Ectodermal cell (in vitro differentiated cells): ENCODE data around the gene TSHZ2.

ENCODE experiments used
- H3K27ac ChIP-seq: 2 replicates; pipeline ENCODE4 v1.7.0; 2013; ENCODE audit warnings: mild to moderate bottlenecking, low read depth, low read length; ENCODE audit not compliant: insufficient read depth, poor library complexity, severe bottlenecking
- H3K27me3 ChIP-seq: 2 replicates; pipeline ENCODE4 v1.7.0; 2013; ENCODE audit warnings: mild to moderate bottlenecking, low read length; ENCODE audit not compliant: insufficient read depth, control insufficient read depth, poor library complexity, severe bottlenecking
- H3K36me3 ChIP-seq: one replicate; pipeline ENCODE4 v1.7.0; 2013; ENCODE audit warnings: low read length; ENCODE audit not compliant: control insufficient read depth, insufficient read depth
- H3K4me1 ChIP-seq: one replicate; pipeline ENCODE4 v1.7.0; 2013; ENCODE audit warnings: low read length; ENCODE audit not compliant: control insufficient read depth, insufficient read depth
- H3K4me3 ChIP-seq: 2 replicates; pipeline ENCODE4 v1.7.0; 2013; ENCODE audit warnings: low read depth, low read length, control low read depth; ENCODE audit not compliant: insufficient read depth
- H3K9me3 ChIP-seq: 2 replicates; pipeline ENCODE4 v1.7.0; 2013; ENCODE audit warnings: mild to moderate bottlenecking, low read length, moderate library complexity; ENCODE audit not compliant: control insufficient read depth
- WGBS, 2 experiments: methylation state at CpG; one replicate each; pipeline ENCODE4 v1.1.7; 2013; ENCODE audit warnings: missing lambda C conversion rate in 2 of 2; 5-methylcytosine and 5-hydroxymethylcytosine counted together

Gene TSHZ2

DNA sequence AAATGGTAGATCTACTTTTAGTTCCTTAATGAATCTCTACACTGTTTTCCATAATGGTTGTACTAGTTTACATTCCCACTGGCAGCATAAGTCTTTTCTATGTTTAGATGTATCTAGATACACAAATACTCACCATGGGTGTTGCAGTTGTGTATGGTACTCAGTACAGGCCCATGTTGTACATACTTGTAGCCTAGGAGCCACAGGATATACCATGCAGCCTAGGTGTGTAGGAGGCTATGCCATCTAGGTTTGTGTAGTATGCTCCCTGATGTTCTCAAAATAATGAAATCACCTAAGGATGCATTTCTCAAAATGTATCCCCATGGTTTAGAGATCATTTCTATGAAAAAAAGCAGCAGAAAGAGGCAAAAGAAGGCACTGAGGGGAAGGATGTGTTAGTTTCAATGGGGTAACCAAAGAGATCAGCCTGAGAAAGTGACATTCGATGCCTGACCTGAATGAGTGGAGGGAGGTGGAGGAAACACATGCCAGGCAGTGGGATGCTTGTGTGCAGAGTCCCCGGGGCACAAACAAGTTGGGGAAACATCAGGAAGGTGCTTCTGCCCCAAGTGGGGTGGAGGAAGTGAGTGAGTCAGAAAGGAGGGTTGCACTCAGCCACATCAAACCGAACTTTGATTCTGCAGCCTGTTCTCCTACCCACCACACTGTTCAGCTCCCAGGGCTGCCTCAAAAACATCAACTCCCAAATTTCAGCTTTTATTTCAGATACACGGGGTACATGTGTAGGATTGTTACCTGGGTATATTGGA lies 430.3 kb downstream of the TSHZ2 start:
- H3K4me3 ChIP-seq, result no peak overlapping the region
- no peaks in the 10 kb centered on the region for H3K27me3 ChIP-seq
- WGBS, 2 experiments, result 90 to 94% methylated on average over 3 to 4 of the region's 4 CpGs
- no peaks in the 10 kb centered on the region for H3K36me3 ChIP-seq
- no peak overlapping the region for H3K27ac ChIP-seq
- no peaks in the 10 kb centered on the region for H3K9me3 ChIP-seq
- no peaks in the 10 kb centered on the region for H3K4me1 ChIP-seq

DNA sequence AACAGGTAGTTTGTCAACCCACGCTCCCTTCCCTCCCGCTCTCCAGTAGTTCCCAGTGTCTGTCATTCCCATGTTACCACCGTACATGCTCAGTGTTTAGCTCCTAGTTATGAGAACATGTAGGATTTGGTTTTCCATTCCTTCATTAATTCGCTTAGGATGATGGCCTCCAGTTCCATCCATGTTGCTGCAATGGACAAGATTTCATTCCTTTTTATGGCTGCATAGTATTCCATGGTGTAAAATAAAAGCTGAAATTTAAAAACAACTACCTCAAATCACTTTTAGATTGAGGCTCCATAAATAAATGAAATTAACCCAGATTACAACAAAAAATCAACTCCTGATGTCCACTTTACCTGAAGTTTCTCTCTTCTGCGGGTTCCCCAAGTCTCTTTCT lies 430.9 kb downstream of the TSHZ2 start:
- H3K4me3 ChIP-seq, result no peak overlapping the region
- H3K27ac ChIP-seq, result no peak overlapping the region
- no peaks in the 10 kb centered on the region for H3K4me1 ChIP-seq
- no peaks in the 10 kb centered on the region for H3K36me3 ChIP-seq
- WGBS, 2 experiments, result 96 to 97% methylated on average over 5 of the region's 5 CpGs
- H3K27me3 ChIP-seq, result no peaks in the 10 kb centered on the region
- H3K9me3 ChIP-seq, result no peaks in the 10 kb centered on the region

DNA sequence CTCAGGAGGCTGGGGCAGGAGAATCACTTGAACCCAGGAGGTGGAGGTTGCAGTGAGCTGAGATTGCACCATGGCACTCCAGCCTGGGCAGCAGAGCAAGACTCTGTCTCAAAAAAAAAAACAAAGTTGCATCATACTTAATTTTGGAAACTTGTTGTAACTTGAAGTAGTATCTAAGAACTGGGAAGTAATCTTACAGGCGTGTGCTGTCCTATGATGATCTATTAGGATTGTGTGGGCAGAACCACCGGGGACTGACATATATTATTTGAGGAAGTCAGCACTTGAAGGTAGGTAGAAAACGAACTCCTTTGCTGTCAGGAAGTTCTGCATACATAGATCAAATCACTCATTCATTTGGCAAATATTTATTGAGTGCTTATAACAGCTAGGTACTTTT lies 433.0 kb downstream of the TSHZ2 start:
- no peak overlapping the region for H3K27ac ChIP-seq
- no peaks in the 10 kb centered on the region for H3K36me3 ChIP-seq
- H3K4me1 ChIP-seq, result no peaks in the 10 kb centered on the region
- WGBS, 2 experiments, result 90 to 91% methylated on average over 2 to 3 of the region's 3 CpGs
- no peaks in the 10 kb centered on the region for H3K9me3 ChIP-seq
- H3K27me3 ChIP-seq, result no peaks in the 10 kb centered on the region
- H3K4me3 ChIP-seq, result no peak overlapping the region

DNA sequence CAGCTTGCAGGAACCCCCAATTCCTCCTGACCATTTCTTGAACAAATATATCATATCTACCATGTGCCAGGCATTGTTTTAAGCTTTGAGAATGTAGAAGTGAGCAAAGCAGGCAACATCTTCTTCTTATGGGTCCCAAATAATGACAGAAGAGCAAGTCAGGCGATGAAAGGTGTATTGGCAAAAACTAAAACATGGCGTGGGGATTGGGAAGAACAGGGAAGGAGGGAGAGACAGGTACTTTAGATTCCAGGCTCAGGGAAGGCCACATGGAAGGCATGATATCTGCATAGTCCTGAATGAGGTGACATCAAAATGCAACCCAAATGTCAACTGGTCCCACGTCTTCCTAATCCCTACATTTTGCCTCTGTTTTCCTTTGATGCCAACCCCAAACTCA lies 434.4 kb downstream of the TSHZ2 start:
- no peaks in the 10 kb centered on the region for H3K9me3 ChIP-seq
- H3K4me3 ChIP-seq, result no peak overlapping the region
- WGBS, 2 experiments, result 85 to 94% methylated on average over 3 of the region's 3 CpGs
- no peaks in the 10 kb centered on the region for H3K27me3 ChIP-seq
- H3K36me3 ChIP-seq, result no peaks in the 10 kb centered on the region
- H3K27ac ChIP-seq, result no peak overlapping the region
- H3K4me1 ChIP-seq, result no peaks in the 10 kb centered on the region

DNA sequence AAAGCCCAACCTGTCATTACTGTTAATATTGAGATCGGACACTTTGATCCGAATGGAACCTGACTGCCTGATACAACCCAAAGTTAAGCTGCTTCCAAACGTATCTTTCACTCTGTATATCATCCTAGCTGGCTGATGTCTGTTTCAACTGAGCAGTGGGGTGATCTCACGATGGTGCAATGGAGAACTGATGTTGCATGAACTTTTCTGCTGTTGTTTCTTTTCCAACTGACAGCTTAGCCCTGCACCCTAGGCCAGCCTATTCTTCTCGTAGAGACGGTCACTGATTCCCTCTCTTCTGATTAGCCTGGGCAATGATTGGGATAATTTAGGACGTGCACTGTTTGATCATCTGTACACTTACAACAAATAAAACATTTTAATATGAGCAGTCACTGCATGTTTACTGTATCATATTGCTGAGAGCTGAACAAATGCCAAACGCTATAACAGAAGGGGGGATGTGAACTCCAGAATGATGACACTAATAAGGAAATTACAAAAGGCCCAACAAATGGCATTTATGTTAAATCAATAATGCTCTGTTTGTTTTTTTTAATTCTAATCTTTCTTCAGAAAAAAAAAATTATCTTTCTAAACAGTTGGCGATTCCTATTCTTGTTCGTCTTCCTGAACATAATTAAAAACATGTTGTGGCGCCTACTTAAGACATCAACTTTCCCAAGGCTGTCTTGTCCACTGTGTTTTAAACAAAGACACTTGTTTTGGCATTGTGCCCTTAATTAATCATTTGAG lies 436.7 kb downstream of the TSHZ2 start:
- Histone ChIP-seq H3K9me3 (no peaks in the 10 kb centered on the region), H3K4me3 (no peak overlapping the region), H3K27me3 (no peaks in the 10 kb centered on the region), H3K27ac (no peak overlapping the region), H3K4me1 (peaks cover 9% of the 10 kb centered on the region), H3K36me3 (no peaks in the 10 kb centered on the region)
- 87 to 91% methylated on average over 10 to 11 of the region's 11 CpGs for WGBS, 2 experiments

DNA sequence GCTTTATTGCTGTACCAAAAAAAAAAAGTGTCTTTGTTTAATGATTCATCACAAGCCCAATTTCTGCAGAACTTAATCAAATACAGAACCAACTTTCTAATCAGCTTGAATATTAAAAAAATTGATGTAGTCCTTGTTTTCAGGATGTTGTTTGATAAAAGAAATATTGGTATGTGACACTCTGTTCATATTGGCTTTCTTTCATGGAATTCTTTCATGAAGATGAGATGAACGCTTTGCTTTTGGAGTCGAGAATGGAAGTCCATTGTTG lies 437.2 kb downstream of the TSHZ2 start:
- no peaks in the 10 kb centered on the region for H3K36me3 ChIP-seq
- WGBS, 2 experiments, result 79 to 82% methylated on average over 2 of the region's 2 CpGs

DNA sequence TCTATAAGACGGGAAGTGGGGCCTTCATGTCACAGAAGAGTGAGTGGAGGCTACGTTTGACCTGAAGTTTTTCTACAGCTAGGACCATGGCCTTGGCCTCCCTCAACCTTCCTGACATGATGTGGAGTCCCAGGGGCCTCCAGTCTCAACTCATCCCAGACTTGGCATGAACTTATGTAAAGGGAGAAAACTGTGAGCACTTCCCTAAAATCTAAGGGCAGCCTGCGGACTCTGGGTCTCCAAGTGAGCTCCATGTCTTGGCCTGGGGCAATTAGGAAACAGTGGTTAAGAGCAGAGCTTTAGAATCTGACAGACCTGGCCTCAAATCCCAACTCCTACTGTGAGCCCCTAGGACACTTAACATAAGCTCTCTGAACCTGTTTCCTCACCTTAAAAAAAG lies 439.0 kb downstream of the TSHZ2 start:
- WGBS, 2 experiments, result 96% methylated on average over 3 of the region's 3 CpGs
- H3K4me1 ChIP-seq, result peaks cover 9% of the 10 kb centered on the region

More for the DNA sequence above, 437.2 kb downstream of the TSHZ2 start:
- Histone ChIP-seq H3K4me1 (peaks cover 9% of the 10 kb centered on the region), H3K4me3 (no peak overlapping the region), H3K27me3 (no peaks in the 10 kb centered on the region), H3K9me3 (no peaks in the 10 kb centered on the region), H3K27ac (no peak overlapping the region)

DNA sequence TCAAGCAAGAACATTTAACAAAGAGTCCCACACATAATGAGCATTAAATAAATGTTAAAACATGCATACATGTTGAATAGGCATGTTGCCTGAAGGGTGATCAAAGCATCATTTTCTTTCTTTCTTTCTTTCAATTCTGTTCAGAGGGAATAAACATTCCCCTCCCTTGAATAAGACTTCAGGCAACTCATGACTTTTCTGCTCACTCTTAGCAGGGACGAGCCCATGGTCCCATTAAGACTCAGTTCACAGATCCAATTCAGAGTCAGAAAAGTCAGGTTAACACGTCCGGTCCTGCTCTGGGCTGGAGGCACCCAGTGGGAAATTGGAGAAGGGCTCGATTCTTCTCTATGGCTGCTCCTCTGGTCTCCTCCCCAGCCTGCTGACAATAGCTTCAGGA lies 439.7 kb downstream of the TSHZ2 start:
- no peaks in the 10 kb centered on the region for H3K9me3 ChIP-seq
- no peaks in the 10 kb centered on the region for H3K27me3 ChIP-seq
- 69 to 71% methylated on average over 4 of the region's 4 CpGs for WGBS, 2 experiments
- peaks cover 12% of the 10 kb centered on the region for H3K4me1 ChIP-seq
- no peak overlapping the region for H3K4me3 ChIP-seq
- no peak overlapping the region for H3K27ac ChIP-seq
- H3K36me3 ChIP-seq, result no peaks in the 10 kb centered on the region

More for the DNA sequence above, 439.0 kb downstream of the TSHZ2 start:
- no peak overlapping the region for H3K4me3 ChIP-seq
- no peak overlapping the region for H3K27ac ChIP-seq
- no peaks in the 10 kb centered on the region for H3K9me3 ChIP-seq
- no peaks in the 10 kb centered on the region for H3K36me3 ChIP-seq
- H3K27me3 ChIP-seq, result no peaks in the 10 kb centered on the region

DNA sequence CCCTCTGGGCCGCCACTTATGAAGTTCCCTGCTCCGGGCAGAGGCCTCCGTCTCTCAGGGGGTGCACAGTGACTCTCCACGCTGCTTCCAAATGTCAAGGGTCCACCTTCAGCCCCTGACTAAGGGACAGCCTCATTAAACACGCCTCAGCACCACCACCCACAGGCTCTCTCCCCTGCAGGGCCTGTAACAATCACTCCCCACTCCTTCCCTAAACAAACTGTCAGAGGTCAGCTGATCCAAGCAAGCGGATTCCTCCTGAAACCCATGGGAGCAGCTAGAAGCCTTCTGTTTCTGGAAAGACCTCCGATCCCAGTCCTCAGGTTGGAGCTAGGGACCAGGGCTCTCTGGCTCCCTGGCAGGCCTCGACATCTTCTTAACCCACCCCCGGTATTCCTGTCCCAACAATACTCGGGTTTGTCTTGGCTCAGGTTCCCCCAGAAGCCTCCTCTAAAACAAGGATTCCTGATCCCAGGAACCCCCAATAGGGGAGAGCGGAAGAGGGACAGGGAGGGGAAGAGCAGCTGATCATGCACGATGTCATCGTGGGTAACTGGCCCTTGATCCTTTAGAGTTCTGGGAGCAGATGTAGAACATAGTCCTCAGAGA lies 440.5 kb downstream of the TSHZ2 start:
- no peaks in the 10 kb centered on the region for H3K9me3 ChIP-seq
- H3K27ac ChIP-seq, result peak overlapping the region; percentile 26
- H3K27me3 ChIP-seq, result no peaks in the 10 kb centered on the region
- no peaks in the 10 kb centered on the region for H3K36me3 ChIP-seq
- peaks cover 12% of the 10 kb centered on the region for H3K4me1 ChIP-seq
- 60 to 63% methylated on average over 13 of the region's 13 CpGs for WGBS, 2 experiments
- H3K4me3 ChIP-seq, result no peak overlapping the region

DNA sequence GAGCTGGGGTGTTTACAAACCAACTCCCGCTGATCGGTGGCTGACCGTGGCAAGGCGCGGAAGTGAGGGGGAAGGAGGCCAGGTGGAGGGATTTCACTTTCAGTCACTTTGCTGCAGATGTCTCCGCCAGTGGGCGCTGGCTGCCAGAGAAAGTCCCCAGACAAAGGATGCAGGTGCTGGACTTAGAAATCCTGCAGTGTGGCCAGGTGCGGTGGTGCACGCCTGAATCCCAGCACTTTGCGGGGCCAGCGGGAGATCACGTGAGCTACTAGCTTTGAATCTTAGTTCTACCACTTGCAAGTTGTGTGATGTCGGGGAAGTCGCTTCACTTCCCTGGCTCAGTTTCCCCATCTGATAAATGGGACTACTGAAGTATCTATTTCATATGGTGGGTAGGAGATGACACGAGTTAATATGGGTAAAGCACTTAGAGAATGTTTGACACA lies 441.1 kb downstream of the TSHZ2 start:
- Histone ChIP-seq H3K4me1 (peaks cover 12% of the 10 kb centered on the region), H3K27ac (no peak overlapping the region), H3K9me3 (no peaks in the 10 kb centered on the region), H3K36me3 (no peaks in the 10 kb centered on the region), H3K4me3 (no peak overlapping the region), H3K27me3 (no peaks in the 10 kb centered on the region)
- WGBS, 2 experiments, result 47 to 58% methylated on average over 15 of the region's 15 CpGs
